Stimulated activated CD8-positive, alpha-beta memory T cell treated with anti-CD3 and anti-CD28 coated beads, Interleukin-15, amount 100 ng/mL, for 4 hours (primary cell): ENCODE data around the gene PLOD2.

Experiments
- DNase-seq, 2 donors: peaks; one replicate each; pipeline ENCODE4 v3.0.0-alpha.2; 2020; ENCODE audit warnings: low read depth in 2 of 2

PLOD2 gene

DNA sequence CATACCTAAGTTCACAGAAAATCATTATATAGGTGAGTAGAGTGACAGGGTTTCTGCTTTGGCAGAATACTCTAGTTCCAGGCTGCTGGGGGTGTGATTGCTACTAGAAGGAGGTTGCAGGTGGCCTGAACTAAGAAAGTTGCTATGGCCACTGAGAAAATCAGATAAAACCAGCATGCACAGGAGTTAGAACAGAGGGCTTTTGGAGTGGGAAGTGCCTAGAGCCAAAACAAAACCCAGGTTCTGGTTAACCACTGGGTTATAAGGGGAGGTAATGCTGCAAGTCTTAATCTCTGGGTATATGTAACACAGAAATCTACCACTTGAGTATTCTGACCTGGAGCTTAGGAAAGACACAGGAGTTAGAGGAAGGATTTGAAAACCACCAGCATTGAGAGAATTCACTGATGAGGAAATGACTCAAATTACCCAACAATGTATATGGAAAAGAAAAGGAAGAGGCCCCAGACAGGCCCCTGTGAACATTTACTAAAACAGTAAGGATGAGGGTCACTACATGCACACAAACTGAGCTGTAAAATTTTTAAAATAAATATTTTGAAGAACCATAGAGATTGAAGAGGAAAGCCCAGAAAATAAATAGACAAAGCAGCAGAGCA is 60.0 kb downstream of the PLOD2 start:
- DNase-seq: no peak

DNA sequence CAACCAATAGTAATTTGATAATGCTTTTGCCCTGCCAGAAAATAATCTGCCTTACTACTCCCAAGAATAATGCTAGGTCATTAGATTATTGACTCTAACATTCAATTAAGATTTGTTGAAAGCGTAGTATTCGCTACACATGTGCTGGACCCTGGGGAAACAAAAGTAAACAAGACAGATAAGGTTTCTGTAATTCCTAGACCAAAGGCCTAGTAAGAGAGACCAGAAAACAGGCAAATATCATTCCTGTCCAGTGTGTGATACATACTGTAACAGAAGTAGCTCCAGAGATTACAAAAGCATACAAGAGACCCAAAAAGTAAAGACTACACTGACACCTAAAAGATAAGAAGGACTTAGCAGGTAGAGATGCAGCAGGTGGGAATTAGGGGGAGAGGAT is 60.8 kb downstream of the PLOD2 start:
- DNase-seq: no peak

DNA sequence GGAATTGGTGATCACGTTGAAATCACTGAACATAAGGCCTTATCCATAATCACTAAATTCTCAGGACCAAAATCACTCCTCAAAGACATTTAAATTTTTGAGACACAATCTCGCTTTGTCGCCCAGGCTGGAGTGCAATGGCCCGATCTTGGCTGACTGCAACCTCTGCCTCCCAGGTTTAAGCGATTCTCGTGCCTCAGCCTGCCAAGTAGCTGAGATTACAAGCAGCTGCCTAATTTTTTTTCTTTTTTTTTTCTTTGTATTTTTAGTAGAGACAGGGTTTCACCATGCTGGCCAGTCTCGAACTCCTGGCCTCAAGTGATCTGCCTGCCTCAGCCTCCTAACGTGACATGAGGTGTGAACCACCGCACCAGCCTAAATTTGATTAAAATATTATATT is 61.7 kb downstream of the PLOD2 start:
- no peak for DNase-seq

- no peak for DNase-seq
Observed at GRCh38 chr3:146093896-146094295, 67.1 kb downstream of the PLOD2 start.

GRCh38 chr3:146092230-146092629 is 68.8 kb downstream of the PLOD2 start:
- DNase-seq: no peak

- no peak for DNase-seq
Observed at GRCh38 chr3:146091397-146091796, 69.6 kb downstream of the PLOD2 start.

DNA sequence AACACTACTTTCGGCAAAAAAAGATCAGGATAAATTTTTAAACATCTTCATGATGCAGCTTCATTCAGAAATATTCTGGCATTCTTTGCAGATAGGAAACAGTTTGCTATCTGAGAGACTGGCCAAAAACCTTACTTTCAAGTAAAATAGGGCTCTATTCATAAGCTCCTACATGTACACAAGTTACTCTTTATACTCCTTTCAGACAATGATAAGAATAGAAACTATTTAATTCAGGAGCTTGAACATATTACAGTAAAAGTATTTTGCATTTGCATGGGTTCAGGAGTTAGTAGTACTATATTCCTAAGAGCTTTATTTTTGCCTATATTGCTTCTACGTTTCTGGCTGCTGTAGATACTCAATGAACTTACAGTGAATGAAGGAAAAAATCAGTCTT is 70.5 kb downstream of the PLOD2 start:
- no peak for DNase-seq

DNA sequence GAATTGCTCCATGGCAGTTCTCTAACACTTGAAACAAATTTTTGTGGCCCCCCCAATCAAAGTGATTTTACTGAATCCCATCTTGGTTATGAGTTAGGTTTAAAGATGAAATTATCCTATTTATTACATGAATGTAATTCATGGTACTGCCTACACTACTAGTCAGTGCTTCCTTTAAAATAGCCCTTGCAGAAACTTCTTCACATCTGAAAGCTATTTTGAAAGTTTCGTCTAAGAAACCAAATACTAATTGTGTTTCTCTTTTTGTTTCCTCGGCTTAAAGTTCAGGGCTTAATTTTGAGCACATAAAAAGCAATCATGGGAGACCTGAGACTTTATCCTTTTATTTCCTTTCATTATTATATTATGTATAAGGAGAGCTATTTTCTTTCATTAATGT is 72.1 kb downstream of the PLOD2 start:
- no peak for DNase-seq

DNA sequence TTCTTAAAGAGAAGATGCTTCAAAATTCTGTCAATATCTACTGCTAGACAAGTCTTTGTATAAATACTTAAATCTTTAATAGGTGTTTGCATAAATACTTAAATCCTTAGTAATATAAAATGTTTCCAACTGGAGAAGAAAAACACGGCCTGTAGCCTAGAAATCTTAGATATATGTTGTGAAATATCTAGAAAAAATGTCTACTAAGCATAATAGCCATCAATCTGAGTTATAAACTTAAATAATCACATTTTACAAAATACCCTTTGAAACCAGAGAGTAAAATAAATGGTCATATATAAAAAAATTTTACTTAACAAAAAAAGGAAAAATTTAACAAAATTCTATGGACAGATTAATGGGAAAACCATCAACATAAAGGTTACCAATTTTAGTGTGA is 73.9 kb downstream of the PLOD2 start:
- no peak for DNase-seq

- no peak for DNase-seq
Observed at GRCh38 chr3:146086211-146086610, 74.8 kb downstream of the PLOD2 start.

DNA sequence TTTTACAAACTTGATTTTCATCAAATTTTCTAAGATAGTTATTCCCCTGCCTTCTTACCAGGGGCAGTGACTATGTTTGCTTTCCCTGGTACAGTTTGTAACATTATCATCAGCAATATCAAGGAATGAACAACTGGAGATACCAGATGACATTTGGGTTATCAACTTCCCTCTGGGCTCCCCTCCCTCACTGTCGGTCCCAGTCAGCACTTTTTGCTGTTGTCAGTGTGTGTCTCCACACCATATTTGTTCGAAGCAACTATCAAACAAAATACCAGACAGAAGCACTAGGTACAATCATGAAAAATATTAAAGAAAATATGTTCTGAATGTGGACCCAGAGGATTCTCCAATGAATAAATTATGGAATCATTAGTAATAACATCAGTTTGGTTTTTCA is 75.3 kb downstream of the PLOD2 start:
- DNase-seq: no peak

DNA sequence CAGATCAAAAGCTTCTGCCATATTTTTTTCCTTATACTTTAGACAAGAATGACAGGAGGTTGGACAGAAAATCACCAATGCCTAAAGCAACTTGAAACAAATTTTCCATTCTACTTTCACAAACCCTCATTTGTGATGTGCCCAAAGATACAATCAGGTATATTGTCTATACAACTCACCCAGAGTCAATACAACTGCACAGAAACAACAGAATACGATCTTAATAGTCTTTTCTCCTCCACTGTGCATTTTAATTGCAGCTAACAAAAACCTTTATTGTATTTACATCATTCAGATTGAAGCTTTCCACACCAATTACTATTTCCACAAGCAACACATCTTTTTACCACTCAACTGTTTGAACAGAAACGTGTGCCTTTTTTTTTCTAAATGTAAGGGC is 80.4 kb downstream of the PLOD2 start:
- no peak for DNase-seq

DNA sequence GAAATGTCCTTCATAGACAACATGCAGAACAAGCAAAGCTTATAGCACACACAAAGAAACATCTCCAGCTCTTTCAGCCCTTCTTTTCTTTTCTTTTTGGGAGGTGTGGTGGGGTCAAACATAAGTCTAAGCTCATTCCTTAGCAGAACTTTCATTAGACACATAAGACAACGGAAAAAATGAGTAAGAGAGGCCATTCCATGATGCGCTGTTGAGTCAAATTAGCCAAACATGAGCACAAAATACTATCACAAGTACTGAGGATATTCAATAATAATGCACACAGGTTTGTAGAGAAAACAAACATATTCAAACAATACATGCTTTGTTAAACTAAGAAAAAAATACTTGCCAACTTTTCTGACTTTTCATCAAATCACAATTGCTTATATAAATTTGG is 83.0 kb downstream of the PLOD2 start:
- no peak for DNase-seq

DNA sequence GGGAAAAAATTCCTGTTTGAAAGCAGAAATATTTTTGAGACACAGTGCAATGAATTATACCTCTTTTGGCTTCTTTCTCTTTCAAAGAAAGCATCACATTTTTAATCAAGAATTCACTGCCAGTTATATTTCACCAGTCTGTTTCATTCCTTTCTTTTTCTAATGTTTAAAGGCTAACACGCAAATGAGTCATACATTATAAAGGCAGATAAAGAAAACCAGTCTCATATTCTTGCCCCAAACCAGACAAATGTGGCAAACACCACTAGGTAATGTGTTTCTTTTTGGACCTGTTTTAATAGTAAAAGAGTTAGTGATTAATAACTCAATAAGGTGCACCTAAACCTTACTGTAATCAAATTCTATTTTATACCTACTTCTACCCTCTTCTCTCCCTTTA is 83.8 kb downstream of the PLOD2 start:
- DNase-seq: no peak

- DNase-seq: no peak
Observed at GRCh38 chr3:146072824-146073223, 88.2 kb downstream of the PLOD2 start.

- DNase-seq: no peak
Observed at GRCh38 chr3:146072061-146072460, 88.9 kb downstream of the PLOD2 start.

GRCh38 chr3:146071632-146072031 is 89.4 kb downstream of the PLOD2 start:
- no peak for DNase-seq

- no peak for DNase-seq
Observed at GRCh38 chr3:146067048-146067447, 93.9 kb downstream of the PLOD2 start.

GRCh38 chr3:146065573-146066006 is 95.4 kb downstream of the PLOD2 start:
- no peak for DNase-seq

DNA sequence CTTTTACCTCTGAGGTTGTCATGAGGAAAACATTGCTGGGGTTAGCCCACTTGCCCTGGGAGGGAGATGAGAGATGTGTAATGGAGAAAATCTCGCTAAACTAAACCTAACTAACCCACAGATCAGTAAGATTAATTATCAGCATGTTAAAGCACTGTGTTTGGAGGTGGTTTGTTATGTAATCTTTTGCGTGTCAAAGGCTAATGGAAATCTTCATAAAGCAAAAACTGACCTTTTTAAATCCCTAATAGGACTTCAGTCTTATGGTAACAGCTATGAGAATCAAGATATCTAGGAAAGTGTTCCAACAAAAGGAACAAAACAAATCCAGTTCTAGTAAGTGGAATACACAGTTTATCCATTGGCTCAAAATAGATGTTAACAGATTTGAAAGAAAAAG is 102.7 kb downstream of the PLOD2 start:
- no peak for DNase-seq

DNA sequence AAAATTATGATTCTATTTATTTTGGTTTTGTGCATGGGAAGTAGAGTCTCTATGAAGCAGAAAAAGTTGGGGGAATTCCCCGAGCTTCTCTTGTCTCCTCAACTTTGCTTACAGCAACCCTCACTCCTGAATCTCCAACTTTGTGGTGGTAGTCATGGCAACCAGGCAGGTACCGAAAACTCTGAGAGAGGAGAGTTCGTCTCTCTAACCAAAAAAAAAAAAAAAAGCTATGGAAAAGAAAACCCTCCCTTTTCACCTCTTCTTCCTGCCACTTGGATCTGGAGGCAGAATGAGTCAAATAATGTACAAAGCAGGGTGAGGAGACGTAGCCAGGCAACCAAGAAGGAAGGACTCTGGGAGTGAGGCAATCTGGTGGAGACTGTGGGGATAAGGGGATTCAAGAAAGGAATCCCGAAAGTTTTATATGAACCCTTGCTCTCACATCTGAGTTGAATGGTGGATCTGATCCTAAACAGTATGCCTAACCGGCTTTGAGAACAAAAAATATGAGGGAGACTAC is 108.1 kb downstream of the PLOD2 start:
- no peak for DNase-seq

- DNase-seq: no peak
Observed at GRCh38 chr3:146052056-146052790, 108.8 kb downstream of the PLOD2 start.

DNA sequence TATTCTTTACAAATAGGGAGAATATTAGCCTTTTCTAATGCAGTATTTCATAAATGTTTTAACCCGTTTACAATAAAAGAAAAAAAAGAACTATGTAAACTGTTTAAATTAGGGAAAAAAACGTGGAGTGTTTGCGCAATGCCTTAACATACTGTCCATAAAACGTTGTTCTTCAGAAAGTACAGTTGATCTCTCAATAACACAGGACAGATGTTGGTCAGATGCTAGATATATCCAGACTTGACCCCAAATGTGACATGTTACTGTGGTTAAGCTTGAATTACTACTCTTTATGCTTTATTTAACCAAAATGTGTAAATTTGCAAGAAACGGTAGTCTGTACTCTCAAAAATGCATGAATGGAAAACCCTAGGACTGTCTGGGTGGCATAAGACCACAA is 110.3 kb downstream of the PLOD2 start:
- no peak for DNase-seq

GRCh38 chr3:146047485-146047884 is 113.5 kb downstream of the PLOD2 start:
- no peak for DNase-seq
